Cardiac fibroblast (primary cell): Measurements from ENCODE around the gene PROM1.
A peak's percentile ranks its signal among the peaks of the same experiment; 100 is the strongest.

Experiments
- DNase-seq, 2 donors: peaks; one replicate each; pipeline versions ENCODE4 v3.0.0 to v3.0.0-alpha.2; 2010; ENCODE audit warnings: low read depth in 2 of 2
- H3K4me3 ChIP-seq, 2 donors: replicated peaks in 1 of 2; 1 replicate in 1 of 2; 2 replicates in 1 of 2; pipeline ENCODE4 v1.5.1; 2011; ENCODE audit warnings: low read depth in 2 of 2, low read length in 2 of 2, mild to moderate bottlenecking in 2 of 2, moderate library complexity in 1 of 2
- CTCF ChIP-seq: IDR thresholded peaks from one replicate; pipeline ENCODE4 v1.5.1; 2011; ENCODE audit warnings: low read depth, mild to moderate bottlenecking, low read length, inconsistent platforms

PROM1 gene

GRCh38 chr4:15935504-15936402, 148.1 kb downstream of the PROM1 start:
- TF ChIP-seq CTCF = no peak
- H3K4me3 ChIP-seq = no peak overlapping the region
- peak; percentile 6 to 33 for DNase-seq

GRCh38 chr4:15934259-15934658, 149.6 kb downstream of the PROM1 start:
- H3K4me3 ChIP-seq = no peak overlapping the region
- TF ChIP-seq CTCF = no peak
- no peak for DNase-seq

DNA sequence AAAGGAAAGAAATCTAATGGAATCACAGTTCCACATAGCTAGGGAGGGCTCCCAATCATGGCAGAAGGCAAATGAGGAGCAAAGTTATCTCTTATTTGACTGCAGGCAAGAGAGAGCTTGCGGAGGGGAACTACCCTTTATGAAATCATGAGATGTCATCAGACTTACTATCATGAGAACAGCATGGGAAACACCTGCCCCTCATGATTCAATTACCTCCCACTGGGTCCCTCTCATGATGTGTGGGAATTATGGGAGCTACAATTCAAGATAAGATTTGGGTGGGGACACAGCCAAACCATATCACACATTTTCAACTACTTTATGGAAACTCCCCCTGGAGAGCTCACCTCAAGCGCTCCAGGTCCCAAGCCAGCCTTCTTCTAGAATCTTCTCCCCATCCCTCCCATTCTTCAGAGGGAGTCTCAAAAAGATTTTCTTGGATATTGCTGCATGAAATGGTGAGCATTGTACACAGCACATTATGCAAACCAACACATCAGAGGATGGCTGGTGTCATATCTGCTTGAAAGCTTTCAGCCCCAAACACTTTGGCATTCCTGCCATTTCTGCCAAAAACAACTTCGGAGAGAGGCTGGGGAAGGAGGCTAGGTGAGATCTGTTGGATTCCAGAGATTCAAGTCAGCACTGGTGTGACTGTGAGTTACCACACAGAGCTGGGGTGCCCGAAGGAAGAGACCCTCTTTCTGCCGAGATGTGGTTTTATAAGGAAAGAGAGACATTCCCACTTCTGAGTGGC, 152.2 kb downstream of the PROM1 start:
- DNase-seq = no peak

GRCh38 chr4:15930314-15930713, 153.5 kb downstream of the PROM1 start:
- DNase-seq = peak in 1 of 2 donors; percentile 18
- TF ChIP-seq CTCF = no peak

More for the DNA sequence above, 152.2 kb downstream of the PROM1 start:
- no peak for TF ChIP-seq CTCF
- H3K4me3 ChIP-seq = no peak overlapping the region

GRCh38 chr4:15929540-15929939, 154.3 kb downstream of the PROM1 start:
- DNase-seq = no peak
- H3K4me3 ChIP-seq = no peak overlapping the region
- no peak for TF ChIP-seq CTCF

More at GRCh38 chr4:15930314-15930713, 153.5 kb downstream of the PROM1 start:
- H3K4me3 ChIP-seq = no peak overlapping the region

- TF ChIP-seq CTCF = no peak
- no peak overlapping the region for H3K4me3 ChIP-seq
- no peak for DNase-seq
Measured at GRCh38 chr4:15928883-15929282, 154.9 kb downstream of the PROM1 start.
